Fibroblast of villous mesenchyme (primary cell): ENCODE results near the gene RORB. TPM values are rescaled to one million over a fixed set of nuclear protein-coding genes. Genes with fewer than 3 reads are reported as not detected.

Experiments
- DNase-seq: peaks from one replicate; pipeline ENCODE4 v3.0.0-alpha.2; 2010; ENCODE audit warnings: low read depth
- H3K4me3 ChIP-seq: 2 replicates; pipeline ENCODE4 v1.5.1; 2011; ENCODE audit warnings: low read depth, mild to moderate bottlenecking, low read length
- CTCF ChIP-seq: IDR thresholded peaks from 2 replicates; pipeline ENCODE4 v1.5.1; 2012; ENCODE audit warnings: low read depth, mild to moderate bottlenecking, low read length; ENCODE audit not compliant: insufficient read depth
- total RNA-seq: library from RNA; depleted of rRNA; stranded (reverse); fragments of >200 nt; gene quantifications from 2 replicates; pipeline ENCODE4 v1.2.3, GENCODE V29; 2012

The RORB gene
- total RNA-seq, 1 donor: 5.6 TPM

- TF ChIP-seq CTCF: no peak
- DNase-seq: no peak
- H3K4me3 ChIP-seq: no peak overlapping the region
Observed at GRCh38 chr9:74543145-74543544, 46.0 kb downstream of the RORB start.

- TF ChIP-seq CTCF: no peak
- DNase-seq: no peak
Observed at GRCh38 chr9:74551266-74551665, 54.1 kb downstream of the RORB start.

GRCh38 chr9:74554751-74555419, 57.8 kb downstream of the RORB start:
- DNase-seq: peak; percentile 7
- TF ChIP-seq CTCF: no peak

More at GRCh38 chr9:74551266-74551665, 54.1 kb downstream of the RORB start:
- no peak overlapping the region for H3K4me3 ChIP-seq

GRCh38 chr9:74555565-74555964, 58.4 kb downstream of the RORB start:
- H3K4me3 ChIP-seq: no peak overlapping the region
- no peak for TF ChIP-seq CTCF
- DNase-seq: no peak

More at GRCh38 chr9:74554751-74555419, 57.8 kb downstream of the RORB start:
- no peak overlapping the region for H3K4me3 ChIP-seq

GRCh38 chr9:74556685-74557084, 59.5 kb downstream of the RORB start:
- H3K4me3 ChIP-seq: no peak overlapping the region
- DNase-seq: no peak
- no peak for TF ChIP-seq CTCF

GRCh38 chr9:74557571-74557970, 60.4 kb downstream of the RORB start:
- no peak overlapping the region for H3K4me3 ChIP-seq
- TF ChIP-seq CTCF: no peak
- DNase-seq: no peak

- TF ChIP-seq CTCF: no peak
- no peak overlapping the region for H3K4me3 ChIP-seq
- DNase-seq: no peak
Observed at GRCh38 chr9:74562611-74563010, 65.5 kb downstream of the RORB start.
